A549 (cell line): Measurements from ENCODE around the gene FAR2. TPM values are rescaled to one million over a fixed set of nuclear protein-coding genes. Genes with fewer than 3 reads are reported as not detected.

Source experiments
- ATAC-seq, 2 experiments: fragments of 200-7000 bp in 1 of 2; fragments of >200 bp in 1 of 2; cut with Nextera tagmentation in 1 of 2; cut with Tn5 transposase in 1 of 2; 3 replicates each; pipeline versions ENCODE4 v1.8.0 to v1.9.1; 2018 to 2020; ENCODE audit warnings: mild to moderate bottlenecking in 1 of 2, moderate library complexity in 1 of 2
- CTCF ChIA-PET: fragments of 300-600 bp; sonication (Branson Sonifier 250); formaldehyde crosslinking; extraction: SDS; loops from one replicate; lab custom pipeline; 2021; ENCODE audit warnings: antibody characterized with exemption, inconsistent platforms; lab: Yijun Ruan, JAX
- POLR2A ChIA-PET: fragments of 350-600 bp; formaldehyde crosslinking; extraction: SDS; loops from one replicate; lab custom pipeline; 2021; ENCODE audit warnings: antibody characterized with exemption, inconsistent platforms; lab: Yijun Ruan, JAX
- DNase-seq, 2 experiments: peaks; one replicate each; pipeline versions ENCODE4 v3.0.0 to v3.0.0-alpha.2; 2011 to 2016; ENCODE audit warnings: low read depth in 1 of 2, low spot score in 1 of 2
- FAIRE-seq: peaks from 2 replicates; lab custom pipeline; 2011; peaks lifted over from hg19 to GRCh38; lab: Jason Lieb, UNC
- H3K27ac ChIP-seq, 2 experiments: fragments of >200 bp; sonication (Bioruptor Twin); formaldehyde crosslinking; 3 replicates each; pipeline ENCODE4 v1.5.1; 2016 to 2017
- H3K4me1 ChIP-seq: fragments of >200 bp; sonication (Bioruptor Twin); formaldehyde crosslinking; 3 replicates; pipeline ENCODE4 v1.6.1; 2016
- H3K4me2 ChIP-seq: fragments of >200 bp; sonication (Bioruptor Twin); formaldehyde crosslinking; 3 replicates; pipeline ENCODE4 v1.6.1; 2016
- H3K4me3 ChIP-seq: fragments of >200 bp; sonication (Bioruptor Twin); formaldehyde crosslinking; 3 replicates; pipeline ENCODE4 v1.5.1; 2016
- H3K9me3 ChIP-seq: fragments of >200 bp; sonication (Bioruptor Twin); formaldehyde crosslinking; 3 replicates; pipeline ENCODE4 v1.6.1; 2016
- CBX2 ChIP-seq: fragments of 200-600 bp; sonication (generic); IDR thresholded peaks from 2 replicates; pipeline ENCODE4 v1.6.1; 2016; ENCODE audit warnings: low read depth, mild to moderate bottlenecking, borderline replicate concordance
- CEBPB ChIP-seq, 2 experiments: fragments of >200 bp in 1 of 2; sonication (Bioruptor Twin) in 1 of 2; formaldehyde crosslinking in 1 of 2; IDR thresholded peaks; 2 replicates each; pipeline ENCODE4 v1.6.1; 2012 to 2016
- CHD2 ChIP-seq: fragments of 150-350 bp; IDR thresholded peaks from 2 replicates; pipeline ENCODE4 v1.6.1; 2014; ENCODE audit warnings: low read length; ENCODE audit not compliant: partially characterized antibody
- EHMT2 ChIP-seq: fragments of 200-600 bp; sonication (generic); IDR thresholded peaks from 2 replicates; pipeline ENCODE4 v1.6.1; 2016; ENCODE audit warnings: antibody characterized with exemption, low read depth, mild to moderate bottlenecking, moderate library complexity
- HEYL ChIP-seq: fragments of 250-450 bp; sonication (Bioruptor Pico); IDR thresholded peaks from 2 replicates; pipeline ENCODE4 v1.8.0; 2021; ENCODE audit warnings: mild to moderate bottlenecking, moderate library complexity
- KDM5A ChIP-seq: fragments of 200-600 bp; sonication (generic); IDR thresholded peaks from 2 replicates; pipeline ENCODE4 v1.6.1; 2016; ENCODE audit warnings: antibody characterized with exemption, mild to moderate bottlenecking
- MYC ChIP-seq: IDR thresholded peaks from 2 replicates; pipeline ENCODE4 v1.6.1; 2012; ENCODE audit warnings: mild to moderate bottlenecking, inconsistent platforms, low read length, improper control_type of control experiment, borderline replicate concordance
- NR3C1 ChIP-seq: fragments of >200 bp; sonication (Bioruptor Twin); formaldehyde crosslinking; IDR thresholded peaks from 3 replicates; pipeline ENCODE4 v1.6.1; 2017
- PHF8 ChIP-seq: fragments of 200-600 bp; sonication (generic); IDR thresholded peaks from 2 replicates; pipeline ENCODE4 v1.6.1; 2016; ENCODE audit warnings: low read depth, mild to moderate bottlenecking, antibody characterized with exemption, moderate library complexity, borderline replicate concordance
- RARB ChIP-seq: fragments of 250-450 bp; sonication (Bioruptor Pico); IDR thresholded peaks from 2 replicates; pipeline ENCODE4 v1.8.0; 2021; ENCODE audit warnings: mild to moderate bottlenecking, moderate library complexity
- RNF2 ChIP-seq: fragments of 200-600 bp; sonication (generic); IDR thresholded peaks from 2 replicates; pipeline ENCODE4 v1.6.1; 2016; ENCODE audit warnings: low read depth, mild to moderate bottlenecking, antibody characterized with exemption, moderate library complexity, borderline replicate concordance
- SREBF2 ChIP-seq: fragments of 450-650 bp; IDR thresholded peaks from 2 replicates; pipeline ENCODE4 v1.6.1; 2014; ENCODE audit warnings: mild to moderate bottlenecking, moderate library complexity
- ZNF302 ChIP-seq: fragments of 250-450 bp; sonication (Bioruptor Pico); IDR thresholded peaks from 2 replicates; pipeline ENCODE4 v1.9.0; 2021; ENCODE audit warnings: inconsistent platforms, mild to moderate bottlenecking, moderate library complexity
- WGBS: methylation state at CpG from one replicate; pipeline ENCODE4 v1.1.6; 2017; ENCODE audit errors: missing lambda C conversion rate; 5-methylcytosine and 5-hydroxymethylcytosine counted together
- polyA plus RNA-seq, 4 experiments: library from polyadenylated mRNA; depleted of rRNA in 3 of 4; stranded (reverse); fragments of >200 nt; fragmentation: RNase III in 1 of 4; extraction: RNeasy Plus Mini Kit Qiagen cat#74134 plus additional on column Dnase treatment in 1 of 4; gene quantifications; 2 replicates in 3 of 4; 3 replicates in 1 of 4; pipeline ENCODE4 v1.2.3, GENCODE V29; 2011 to 2017
- TF ChIP-seq, protein P1 (sequence below): IDR thresholded peaks from 2 replicates; pipeline ENCODE4 v1.6.1; 2012
- TF ChIP-seq, protein P2 (sequence below): fragments of 250-450 bp; sonication (Bioruptor Pico); IDR thresholded peaks from 2 replicates; pipeline ENCODE4 v1.5.0; 2021; ENCODE audit warnings: mild to moderate bottlenecking, moderate library complexity, borderline replicate concordance
- TF ChIP-seq, protein P3 (sequence below): fragments of >200 bp; sonication (Bioruptor Twin); formaldehyde crosslinking; IDR thresholded peaks from 2 replicates; pipeline ENCODE4 v1.6.1; 2016

Gene FAR2
- polyA plus RNA-seq, 2 of the 4 experiments (the other 2 are of a cell fraction), result 0.06 TPM; not detected in 1

DNA sequence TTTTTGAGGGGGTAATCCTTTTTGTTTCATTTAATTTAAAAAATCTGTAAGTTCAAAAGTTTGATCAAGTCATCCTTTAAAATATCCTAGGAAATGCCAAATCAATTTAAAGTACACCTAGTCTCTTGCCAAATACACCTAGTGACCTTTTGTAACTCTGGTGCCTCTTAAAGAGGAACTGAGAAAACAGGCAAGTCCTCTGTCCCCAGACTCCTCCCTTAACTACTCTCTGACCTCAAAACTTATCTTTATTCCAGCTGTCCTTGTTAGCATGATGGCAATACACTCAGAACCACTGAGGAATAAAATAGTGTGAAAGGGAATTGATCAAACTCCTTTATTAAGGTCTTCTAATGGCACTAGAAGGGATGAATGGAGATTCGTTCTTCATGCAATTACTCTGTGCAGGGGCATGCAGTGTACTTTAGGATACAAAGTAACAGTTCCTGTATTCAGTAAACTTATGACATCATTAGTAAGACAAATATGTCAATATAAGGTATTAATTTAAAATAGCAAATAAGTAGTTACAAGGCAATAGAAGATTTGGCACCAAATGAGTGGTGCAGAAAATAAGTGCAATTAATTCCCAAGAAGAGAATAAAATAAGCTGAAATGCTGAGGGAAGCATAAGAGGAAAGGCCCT is 3.3 kb downstream of the FAR2 start:
- DNase-seq, result no peak
- Histone ChIP-seq H3K4me1 (peaks cover 6% of the 10 kb centered on the region; the same call in 2 of the 3 replicates), H3K9me3 (no peaks in the 10 kb centered on the region), H3K27ac (no peak overlapping the region), H3K4me2 (no peak overlapping the region), H3K4me3 (no peak overlapping the region)
- ChIA-PET CTCF (no interaction called here), POLR2A (no interaction called here)
- FAIRE-seq, result peak; percentile 18
- no peak for ATAC-seq
- 4% methylated on average over 1 of the region's 1 CpG for WGBS
- TF ChIP-seq HEYL (no peak), RNF2 (no peak), CHD2 (no peak), CBX2 (no peak), EHMT2 (no peak), ZNF302 (CRISPR knock-in tag) (no peak)
- TF ChIP-seq, protein P1, sequence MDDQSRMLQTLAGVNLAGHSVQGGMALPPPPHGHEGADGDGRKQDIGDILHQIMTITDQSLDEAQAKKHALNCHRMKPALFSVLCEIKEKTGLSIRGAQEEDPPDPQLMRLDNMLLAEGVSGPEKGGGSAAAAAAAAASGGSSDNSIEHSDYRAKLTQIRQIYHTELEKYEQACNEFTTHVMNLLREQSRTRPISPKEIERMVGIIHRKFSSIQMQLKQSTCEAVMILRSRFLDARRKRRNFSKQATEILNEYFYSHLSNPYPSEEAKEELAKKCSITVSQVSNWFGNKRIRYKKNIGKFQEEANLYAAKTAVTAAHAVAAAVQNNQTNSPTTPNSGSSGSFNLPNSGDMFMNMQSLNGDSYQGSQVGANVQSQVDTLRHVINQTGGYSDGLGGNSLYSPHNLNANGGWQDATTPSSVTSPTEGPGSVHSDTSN, result no peak

DNA sequence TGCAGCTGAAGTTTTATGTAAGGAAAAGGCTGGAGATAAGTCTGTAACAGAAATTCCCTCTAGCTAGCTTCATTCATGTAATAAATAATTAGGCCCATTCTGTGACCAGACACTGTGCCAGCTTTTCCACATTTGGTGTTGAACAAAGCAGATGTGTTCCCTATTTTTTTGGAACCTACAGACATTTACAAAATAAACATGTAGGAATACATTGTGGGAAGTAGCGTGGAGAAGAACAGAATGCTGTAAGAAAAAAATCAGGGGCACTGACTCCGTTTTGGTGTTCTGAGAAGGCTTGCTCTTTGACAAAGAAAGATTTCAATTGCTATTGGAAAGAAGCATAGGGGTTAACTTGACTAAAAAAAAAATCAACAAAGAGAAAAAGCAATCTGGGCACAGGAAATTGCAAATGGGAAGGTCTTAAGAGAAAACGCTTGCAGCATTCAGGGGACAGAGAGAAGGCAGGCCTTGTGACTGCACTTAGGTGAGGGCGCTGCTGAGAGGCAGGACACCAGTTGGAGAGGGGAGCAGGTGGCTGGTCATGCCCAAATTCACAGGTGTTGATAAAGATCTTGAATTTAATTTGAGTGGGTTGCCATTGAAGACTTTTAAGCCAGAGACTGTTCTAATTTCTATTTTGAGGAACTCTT is 4.0 kb downstream of the FAR2 start:
- peaks cover 3% of the 10 kb centered on the region; the same call in 2 of the 3 replicates for H3K4me1 ChIP-seq
- TF ChIP-seq CEBPB (IDR thresholded peaks at IDR 0.05) (no peak), NR3C1 (no peak), RARB (CRISPR knock-in tag) (no peak)
- TF ChIP-seq, all 56 proteins: peak for 0
- ChIA-PET CTCF (interaction anchor here (1.6 kb wide), 1 partner anchor 8 kb away, joined by 3 read pairs; no protein-coding TSS in a partner anchor), POLR2A (no interaction called here)
- ATAC-seq (no peak), FAIRE-seq (no peak), DNase-seq (no peak)
- 18% methylated on average over 4 of the region's 4 CpGs for WGBS
- no peak overlapping the region for H3K27ac ChIP-seq
- H3K4me2 ChIP-seq, result no peak overlapping the region
- H3K9me3 ChIP-seq, result no peaks in the 10 kb centered on the region
- H3K4me3 ChIP-seq, result no peak overlapping the region

DNA sequence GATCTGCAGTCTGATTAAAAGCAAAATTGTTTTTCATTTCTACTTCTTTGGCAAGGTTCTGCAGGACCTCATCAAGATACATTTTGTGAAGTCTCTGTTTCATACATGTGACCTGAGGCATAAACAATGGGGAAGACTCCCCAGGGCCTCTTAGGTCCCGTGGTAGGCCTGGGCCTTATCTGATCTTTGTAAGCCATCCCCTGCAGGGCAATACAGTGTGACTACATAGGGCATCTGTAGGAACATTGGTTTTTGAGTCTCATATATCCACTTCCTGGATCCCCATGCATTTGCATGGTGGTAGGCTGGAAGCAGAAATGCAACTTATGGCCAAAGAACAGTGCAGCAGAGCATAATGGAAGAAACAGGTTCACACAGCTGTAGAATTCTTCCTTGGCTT is 6.0 kb downstream of the FAR2 start:
- POLR2A ChIA-PET, result no interaction called here
- CTCF ChIA-PET, result interaction anchor here (1.6 kb wide), 1 partner anchor 10 kb away, joined by 3 read pairs; no protein-coding TSS in a partner anchor
- DNase-seq (no peak), ATAC-seq (no peak), FAIRE-seq (no peak)
- Histone ChIP-seq H3K27ac (no peak overlapping the region), H3K9me3 (no peaks in the 10 kb centered on the region), H3K4me1 (no peaks in the 10 kb centered on the region), H3K4me3 (no peak overlapping the region), H3K4me2 (no peak overlapping the region)
- TF ChIP-seq MYC (no peak), SREBF2 (no peak), NR3C1 (no peak), PHF8 (no peak), KDM5A (no peak)
- TF ChIP-seq, protein P2, sequence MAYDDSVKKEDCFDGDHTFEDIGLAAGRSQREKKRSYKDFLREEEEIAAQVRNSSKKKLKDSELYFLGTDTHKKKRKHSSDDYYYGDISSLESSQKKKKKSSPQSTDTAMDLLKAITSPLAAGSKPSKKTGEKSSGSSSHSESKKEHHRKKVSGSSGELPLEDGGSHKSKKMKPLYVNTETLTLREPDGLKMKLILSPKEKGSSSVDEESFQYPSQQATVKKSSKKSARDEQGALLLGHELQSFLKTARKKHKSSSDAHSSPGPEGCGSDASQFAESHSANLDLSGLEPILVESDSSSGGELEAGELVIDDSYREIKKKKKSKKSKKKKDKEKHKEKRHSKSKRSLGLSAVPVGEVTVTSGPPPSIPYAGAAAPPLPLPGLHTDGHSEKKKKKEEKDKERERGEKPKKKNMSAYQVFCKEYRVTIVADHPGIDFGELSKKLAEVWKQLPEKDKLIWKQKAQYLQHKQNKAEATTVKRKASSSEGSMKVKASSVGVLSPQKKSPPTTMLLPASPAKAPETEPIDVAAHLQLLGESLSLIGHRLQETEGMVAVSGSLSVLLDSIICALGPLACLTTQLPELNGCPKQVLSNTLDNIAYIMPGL (CRISPR knock-in tag), result no peak
- TF ChIP-seq, protein P3, sequence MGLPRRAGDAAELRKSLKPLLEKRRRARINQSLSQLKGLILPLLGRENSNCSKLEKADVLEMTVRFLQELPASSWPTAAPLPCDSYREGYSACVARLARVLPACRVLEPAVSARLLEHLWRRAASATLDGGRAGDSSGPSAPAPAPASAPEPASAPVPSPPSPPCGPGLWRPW, result no peak
- 26% methylated on average over 1 of the region's 1 CpG for WGBS
